PC-9 (cell line): ENCODE data around the gene MAST4. TPM values are rescaled to one million over a fixed set of nuclear protein-coding genes. Genes with fewer than 3 reads are reported as not detected.

Experiments
- BruUV-seq: library from RNA; stranded (reverse); fragments of 400-500 nt; replicated peaks from 2 replicates; lab custom pipeline; 2021; lab: Mats Ljungman, UMichigan
- CTCF ChIA-PET: fragments of 300-600 bp; sonication (Branson Sonifier 250); formaldehyde crosslinking; loops from one replicate; lab custom pipeline; 2022; ENCODE audit warnings: antibody characterized with exemption; lab: Charles Lee
- POLR2A ChIA-PET: fragments of 300-600 bp; sonication (Branson Sonifier 250); formaldehyde crosslinking; loops from one replicate; lab custom pipeline; 2022; ENCODE audit warnings: antibody characterized with exemption; ENCODE audit not compliant: unreplicated experiment; lab: Charles Lee
- DNase-seq, 2 experiments: peaks; one replicate each; pipeline versions ENCODE4 v3.0.0 to v3.0.0-alpha.2; 2015 to 2022; ENCODE audit warnings: mixed read lengths in 1 of 2
- H2AFZ ChIP-seq: fragments of 200-600 bp; sonication (generic); 2 replicates; pipeline ENCODE4 v1.8.1; 2017; ENCODE audit warnings: antibody characterized with exemption
- H3F3A ChIP-seq: fragments of 200-600 bp; sonication (generic); 2 replicates; pipeline ENCODE4 v1.8.1; 2017; ENCODE audit warnings: antibody characterized with exemption, mild to moderate bottlenecking, low read depth; ENCODE audit not compliant: insufficient read depth
- H3K27ac ChIP-seq: fragments of 200-600 bp; sonication (generic); 2 replicates; pipeline ENCODE4 v1.6.1; 2016; ENCODE audit warnings: mixed run types
- H3K27me3 ChIP-seq: fragments of 200-600 bp; sonication (generic); 2 replicates; pipeline ENCODE4 v1.6.1; 2016; ENCODE audit warnings: low read depth, mixed run types; ENCODE audit not compliant: insufficient read depth
- H3K36me3 ChIP-seq: fragments of 200-600 bp; sonication (generic); 2 replicates; pipeline ENCODE4 v1.6.1; 2016; ENCODE audit warnings: low read depth, mixed run types
- H3K4me1 ChIP-seq: fragments of 200-600 bp; sonication (generic); replicated peaks from 2 replicates; pipeline ENCODE4 v1.6.1; 2016; ENCODE audit warnings: mixed run types; ENCODE audit not compliant: insufficient read depth
- H3K4me2 ChIP-seq: fragments of 200-600 bp; sonication (generic); 2 replicates; pipeline ENCODE4 v1.6.1; 2017; ENCODE audit warnings: mixed run types
- H3K4me3 ChIP-seq: fragments of 200-600 bp; sonication (generic); 2 replicates; pipeline ENCODE4 v1.6.1; 2016; ENCODE audit warnings: mixed run types
- H3K79me2 ChIP-seq: fragments of 200-600 bp; sonication (generic); 2 replicates; pipeline ENCODE4 v1.6.1; 2017; ENCODE audit warnings: low read depth, mixed run types
- H3K9me2 ChIP-seq: fragments of 200-600 bp; sonication (generic); 2 replicates; pipeline ENCODE4 v1.8.1; 2017; ENCODE audit warnings: mild to moderate bottlenecking; ENCODE audit not compliant: insufficient read depth
- H3K9me3 ChIP-seq: fragments of 200-600 bp; sonication (generic); 2 replicates; pipeline ENCODE4 v1.8.1; 2016; ENCODE audit warnings: low read depth; ENCODE audit not compliant: insufficient read depth
- H4K20me1 ChIP-seq: fragments of 200-600 bp; sonication (generic); 2 replicates; pipeline ENCODE4 v1.8.1; 2017; ENCODE audit not compliant: insufficient read depth
- CTCF ChIP-seq: fragments of 200-600 bp; sonication (generic); conservative IDR thresholded peaks from 2 replicates; pipeline ENCODE4 v1.6.1; 2017; ENCODE audit warnings: mixed run types, antibody characterized with exemption, mild to moderate bottlenecking, moderate library complexity
- EZH2 ChIP-seq: fragments of 200-600 bp; sonication (generic); IDR thresholded peaks from 2 replicates; pipeline ENCODE4 v1.8.0; 2017; ENCODE audit warnings: antibody characterized with exemption, low read depth
- intact Hi-C: fragments of 100-400 bp; cut with micrococcal nuclease; formaldehyde crosslinking; loops from one replicate; pipeline ENCODE4 v1.10.0; 2022; ENCODE audit not compliant: unreplicated experiment
- total RNA-seq: library from RNA; stranded (reverse); gene quantifications from 2 replicates; pipeline ENCODE4 v1.2.3, GENCODE V29; 2021

MAST4 gene
- total RNA-seq, 1 experiment from 2014 or later: 19.3 TPM

- Histone ChIP-seq H2AFZ (no peak overlapping the region), H3K4me3 (no peak overlapping the region), H3K36me3 (no peaks in the 10 kb centered on the region), H3K4me2 (no peak overlapping the region), H3K9me2 (no peaks in the 10 kb centered on the region), H3K79me2 (peaks cover 15% of the 10 kb centered on the region), H3K27me3 (no peaks in the 10 kb centered on the region), H3K4me1 (peaks cover 11% of the 10 kb centered on the region; the same call in 1 of the 2 replicates), H4K20me1 (no peaks in the 10 kb centered on the region; the same call in 1 of the 2 replicates), H3K9me3 (no peaks in the 10 kb centered on the region), H3F3A (no peaks in the 10 kb centered on the region), H3K27ac (no peak overlapping the region)
- ChIA-PET POLR2A (interaction anchor here (0.7 kb wide), 1 partner anchor 41 kb away, joined by 11 read pairs; no protein-coding TSS in a partner anchor), CTCF (interaction anchor here (0.6 kb wide), 1 partner anchor 169 kb away, joined by 3 read pairs; no protein-coding TSS in a partner anchor)
- intact Hi-C loops: no loop called here
- no peak for DNase-seq
- BruUV-seq: no TSS peak
- TF ChIP-seq CTCF (no peak), EZH2 (no peak)
Measured at GRCh38 chr5:67047616-67048015, 451.4 kb downstream of the MAST4 start.

GRCh38 chr5:67050125-67050524 lies 453.9 kb downstream of the MAST4 start:
- Histone ChIP-seq H4K20me1 (no peaks in the 10 kb centered on the region; the same call in 1 of the 2 replicates), H2AFZ (no peak overlapping the region), H3K36me3 (0 out of 2 replicates have a peak, but pooled peaks cover 5% of the 10 kb centered on the region), H3K4me2 (no peak overlapping the region), H3K9me2 (no peaks in the 10 kb centered on the region), H3K9me3 (no peaks in the 10 kb centered on the region), H3K27me3 (no peaks in the 10 kb centered on the region), H3K27ac (no peak overlapping the region), H3F3A (no peaks in the 10 kb centered on the region; the same call in 1 of the 2 replicates), H3K4me1 (peaks cover 4% of the 10 kb centered on the region; the same call in 1 of the 2 replicates), H3K4me3 (no peak overlapping the region), H3K79me2 (peaks cover 16% of the 10 kb centered on the region)
- intact Hi-C loops: no loop called here
- BruUV-seq: no TSS peak
- TF ChIP-seq CTCF (no peak), EZH2 (no peak)
- no peak for DNase-seq
- ChIA-PET CTCF (no interaction called here), POLR2A (no interaction called here)

GRCh38 chr5:67050635-67051034 lies 454.4 kb downstream of the MAST4 start:
- no peak overlapping the region for H3K27ac ChIP-seq
- peaks cover 4% of the 10 kb centered on the region; the same call in 1 of the 2 replicates for H3K4me1 ChIP-seq
- 0 out of 2 replicates have a peak, but pooled peaks cover 5% of the 10 kb centered on the region for H3K36me3 ChIP-seq
- intact Hi-C loops: no loop called here
- H4K20me1 ChIP-seq: no peaks in the 10 kb centered on the region; the same call in 1 of the 2 replicates
- H3K79me2 ChIP-seq: peaks cover 11% of the 10 kb centered on the region; the same call in 1 of the 2 replicates
- no peak for TF ChIP-seq EZH2
- no peak for TF ChIP-seq CTCF
- no peaks in the 10 kb centered on the region for H3K9me3 ChIP-seq
- no peaks in the 10 kb centered on the region for H3K27me3 ChIP-seq
- BruUV-seq: no TSS peak
- no peaks in the 10 kb centered on the region for H3K9me2 ChIP-seq
- H3K4me3 ChIP-seq: no peak overlapping the region
- no peak overlapping the region for H3K4me2 ChIP-seq
- H3F3A ChIP-seq: no peaks in the 10 kb centered on the region; the same call in 1 of the 2 replicates
- no peak overlapping the region for H2AFZ ChIP-seq
- ChIA-PET POLR2A (no interaction called here), CTCF (no interaction called here)
- DNase-seq: no peak
